Naive thymus-derived CD4-positive, alpha-beta T cell (primary cell): ENCODE results near the gene SEMA6D. TPM values are rescaled to one million over a fixed set of nuclear protein-coding genes. Genes with fewer than 3 reads are reported as not detected.
"Not testable (repeated sequence)": the region's sequence is repeated elsewhere in the genome, so short reads cannot be mapped to it uniquely, and the experiment has no call there.

ENCODE experiments used
- ATAC-seq: fragments of 150-1000 bp; cut with Tn5 transposase; 2 replicates; pipeline ENCODE4 v1.10.0; 2021; ENCODE audit warnings: mild to moderate bottlenecking, moderate library complexity
- CTCF ChIA-PET: fragments of 350-600 bp; sonication (Branson Sonifier 250); formaldehyde crosslinking; loops from one replicate; lab custom pipeline; 2021; ENCODE audit warnings: antibody characterized with exemption; lab: Charles Lee
- POLR2A ChIA-PET: fragments of 350-600 bp; sonication (Branson Sonifier 250); formaldehyde crosslinking; loops from one replicate; lab custom pipeline; 2021; ENCODE audit warnings: antibody characterized with exemption, inconsistent platforms; lab: Charles Lee
- DNase-seq, 9 donors: peaks; one replicate each; pipeline versions ENCODE4 v3.0.0 to v3.0.0-alpha.2; 2020 to 2022; ENCODE audit warnings: mixed read lengths in 1 of 9
- H3K27ac ChIP-seq: one replicate; pipeline ENCODE4 v1.7.0; 2013; ENCODE audit warnings: mild to moderate bottlenecking, low read depth, low read length, moderate library complexity
- H3K27me3 ChIP-seq, 2 donors: one replicate each; pipeline ENCODE4 v1.7.0; 2013; ENCODE audit warnings: low read length in 2 of 2, mild to moderate bottlenecking in 2 of 2, moderate library complexity in 2 of 2; ENCODE audit not compliant: control insufficient read depth in 2 of 2, insufficient read depth in 2 of 2
- H3K36me3 ChIP-seq, 3 experiments: 1 replicate in 2 of 3; 2 replicates in 1 of 3; pipeline ENCODE4 v1.7.0; 2013; ENCODE audit warnings: low read length in 3 of 3, mild to moderate bottlenecking in 3 of 3, moderate library complexity in 1 of 3; ENCODE audit not compliant: insufficient read depth in 3 of 3, control insufficient read depth in 2 of 3
- H3K4me1 ChIP-seq, 2 donors: one replicate each; pipeline ENCODE4 v1.7.0; 2013; ENCODE audit warnings: low read length in 2 of 2, mild to moderate bottlenecking in 2 of 2, moderate library complexity in 1 of 2; ENCODE audit not compliant: control insufficient read depth in 2 of 2, insufficient read depth in 2 of 2
- H3K4me3 ChIP-seq: 2 replicates; pipeline ENCODE4 v1.7.0; 2013; ENCODE audit warnings: mild to moderate bottlenecking, low read length
- H3K9me3 ChIP-seq, 3 experiments: 1 replicate in 2 of 3; 2 replicates in 1 of 3; pipeline ENCODE4 v1.7.0; 2013; ENCODE audit warnings: low read length in 3 of 3; ENCODE audit not compliant: control insufficient read depth in 2 of 3
- H3K27ac Mint-ChIP-seq, 9 donors: one replicate each; pipeline ENCODE4 v1.8.0; 2020 to 2022; ENCODE audit warnings: mixed read lengths in 9 of 9, mild to moderate bottlenecking in 8 of 9, moderate library complexity in 5 of 9, inconsistent platforms in 2 of 9
- H3K27me3 Mint-ChIP-seq, 5 donors: one replicate each; pipeline ENCODE4 v1.8.0; 2021 to 2022; ENCODE audit warnings: mixed read lengths in 5 of 5, mild to moderate bottlenecking in 1 of 5
- H3K36me3 Mint-ChIP-seq, 5 donors: one replicate each; pipeline ENCODE4 v1.8.0; 2020 to 2022; ENCODE audit warnings: mixed read lengths in 5 of 5, mild to moderate bottlenecking in 3 of 5, inconsistent platforms in 1 of 5
- H3K4me1 Mint-ChIP-seq, 7 donors: one replicate each; pipeline ENCODE4 v1.8.0; 2020 to 2022; ENCODE audit warnings: mixed read lengths in 7 of 7, mild to moderate bottlenecking in 3 of 7, inconsistent platforms in 1 of 7
- H3K4me3 Mint-ChIP-seq, 10 donors: one replicate each; pipeline ENCODE4 v1.8.0; 2020 to 2022; ENCODE audit warnings: mild to moderate bottlenecking in 10 of 10, mixed read lengths in 10 of 10, moderate library complexity in 6 of 10, inconsistent platforms in 2 of 10
- H3K9me3 Mint-ChIP-seq, 11 donors: one replicate each; pipeline ENCODE4 v1.8.0; 2020 to 2022; ENCODE audit warnings: mixed read lengths in 11 of 11, mild to moderate bottlenecking in 4 of 11, inconsistent platforms in 1 of 11, moderate library complexity in 1 of 11
- intact Hi-C, 2 donors: fragments of 100-400 bp; cut with micrococcal nuclease; formaldehyde crosslinking; loops; one replicate each; pipeline ENCODE4 v1.15.1; 2023
- polyA plus RNA-seq, 2 donors: library from polyadenylated mRNA; unstranded; fragments of 300-500 nt; fragmentation: Illumina TruSeq; gene quantifications; one replicate each; pipeline ENCODE4 v1.2.3, GENCODE V29; 2021
- total RNA-seq, 6 experiments: library from RNA in 5 of 6; stranded (reverse) in 5 of 6; gene quantifications; 1 replicate in 5 of 6; 2 replicates in 1 of 6; pipeline ENCODE4 v1.2.3 and lab custom pipeline; 2021 to 2026

The SEMA6D gene
- total and polyA plus RNA-seq, 7 experiments from 2014 or later = not detected

DNA sequence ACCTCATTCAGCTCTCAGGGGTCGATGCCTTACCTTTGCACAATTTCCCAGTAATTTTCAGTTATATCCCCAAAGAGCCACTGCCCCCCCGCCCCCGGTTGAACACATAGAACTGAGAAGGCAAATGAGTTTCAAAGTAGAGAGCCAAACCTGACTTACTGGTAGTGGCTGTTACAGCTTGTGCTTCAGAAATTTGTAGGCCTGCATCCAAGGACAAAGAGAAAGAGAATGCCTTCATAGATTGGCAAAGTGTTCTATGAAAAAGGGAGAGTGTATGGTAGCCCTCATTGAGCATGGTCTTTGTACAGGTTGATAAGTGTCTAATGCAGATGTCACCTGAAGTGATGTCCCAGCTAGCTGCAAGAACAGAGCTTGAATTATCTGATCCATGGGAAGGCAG is 13.9 kb downstream of the SEMA6D start:
- ChIA-PET POLR2A (no interaction called here), CTCF (no interaction called here)
- DNase-seq (no peak), ATAC-seq (no peak)
- Mint-ChIP-seq H3K4me1 (no peaks in the 10 kb centered on the region), H3K27me3 (peaks cover 0 to 6% (median 2%) of the 10 kb centered on the region in 5 donors), H3K27ac (no peak overlapping the region), H3K9me3 (peaks cover 0 to 7% (median 0%) of the 10 kb centered on the region in 11 donors), H3K4me3 (no peak overlapping the region), H3K36me3 (no peaks in the 10 kb centered on the region)
- Histone ChIP-seq H3K9me3 (no peaks in the 10 kb centered on the region), H3K4me1 (no peaks in the 10 kb centered on the region), H3K36me3 (no peaks in the 10 kb centered on the region), H3K4me3 (no peak overlapping the region), H3K27ac (no peak overlapping the region), H3K27me3 (no peaks in the 10 kb centered on the region)
- intact Hi-C loops = no loop called here

DNA sequence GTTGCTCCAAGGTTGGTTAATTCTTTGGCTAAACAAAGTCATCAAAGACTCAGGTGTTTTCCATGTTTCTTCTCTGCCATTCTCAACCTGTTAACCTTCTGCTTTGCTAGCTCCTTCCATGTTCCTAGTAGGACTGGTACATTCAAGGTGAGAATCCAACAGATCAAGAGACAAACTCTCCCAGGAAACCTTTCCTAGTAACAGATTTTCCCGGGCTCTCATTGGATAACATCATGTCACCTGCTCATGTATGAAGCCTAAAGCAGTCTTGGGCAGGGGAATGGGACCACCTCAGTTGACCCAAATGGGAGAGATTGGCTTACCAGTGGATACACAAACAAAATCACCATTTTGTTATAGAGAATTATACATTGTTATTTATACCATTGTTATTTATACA is 14.9 kb downstream of the SEMA6D start:
- POLR2A ChIA-PET = no interaction called here

DNA sequence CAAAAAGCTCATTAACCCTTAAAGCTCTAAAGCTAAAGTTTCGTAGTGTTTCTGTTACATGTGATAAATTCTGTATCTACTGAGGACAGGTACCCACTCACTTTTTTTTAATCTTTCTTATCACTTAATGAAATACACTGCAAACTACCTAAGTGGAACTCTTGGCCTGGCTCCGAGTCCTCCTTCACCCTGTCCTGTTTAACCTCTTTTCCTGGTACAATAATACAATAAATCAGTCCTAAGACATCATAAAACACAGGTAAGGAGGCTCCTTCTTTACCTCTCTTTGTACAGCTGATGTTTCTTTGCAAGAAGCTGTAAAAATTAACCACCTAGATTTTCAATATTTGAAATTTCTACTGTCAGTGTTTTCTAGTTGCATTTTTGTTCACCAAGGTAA is 15.8 kb downstream of the SEMA6D start:
- no peaks in the 10 kb centered on the region for H3K36me3 Mint-ChIP-seq
- Histone ChIP-seq H3K9me3 (no peaks in the 10 kb centered on the region), H3K4me1 (no peaks in the 10 kb centered on the region), H3K27me3 (no peaks in the 10 kb centered on the region), H3K36me3 (no peaks in the 10 kb centered on the region), H3K27ac (no peak overlapping the region), H3K4me3 (no peak overlapping the region)
- peaks cover 0 to 7% (median 0%) of the 10 kb centered on the region in 11 donors for H3K9me3 Mint-ChIP-seq
- ChIA-PET POLR2A (no interaction called here), CTCF (no interaction called here)
- ATAC-seq (no peak), DNase-seq (no peak)
- H3K27ac Mint-ChIP-seq = no peak overlapping the region
- intact Hi-C loops = no loop called here
- no peaks in the 10 kb centered on the region for H3K4me1 Mint-ChIP-seq
- H3K27me3 Mint-ChIP-seq = peaks cover 0 to 6% (median 4%) of the 10 kb centered on the region in 5 donors
- H3K4me3 Mint-ChIP-seq = no peak overlapping the region

More for the DNA sequence above, 14.9 kb downstream of the SEMA6D start:
- H3K4me1 Mint-ChIP-seq = no peaks in the 10 kb centered on the region
- H3K4me3 ChIP-seq = no peak overlapping the region
- H3K36me3 ChIP-seq = no peaks in the 10 kb centered on the region
- H3K27me3 ChIP-seq = no peaks in the 10 kb centered on the region
- H3K4me1 ChIP-seq = no peaks in the 10 kb centered on the region
- CTCF ChIA-PET = no interaction called here
- no peak for DNase-seq
- H3K36me3 Mint-ChIP-seq = no peaks in the 10 kb centered on the region
- H3K27ac ChIP-seq = no peak overlapping the region
- no peaks in the 10 kb centered on the region for H3K9me3 ChIP-seq
- H3K4me3 Mint-ChIP-seq = no peak overlapping the region
- ATAC-seq = no peak
- peaks cover 0 to 4% (median 0%) of the 10 kb centered on the region in 5 donors for H3K27me3 Mint-ChIP-seq
- peaks cover 0 to 7% (median 0%) of the 10 kb centered on the region in 11 donors for H3K9me3 Mint-ChIP-seq
- intact Hi-C loops = no loop called here
- no peak overlapping the region for H3K27ac Mint-ChIP-seq

DNA sequence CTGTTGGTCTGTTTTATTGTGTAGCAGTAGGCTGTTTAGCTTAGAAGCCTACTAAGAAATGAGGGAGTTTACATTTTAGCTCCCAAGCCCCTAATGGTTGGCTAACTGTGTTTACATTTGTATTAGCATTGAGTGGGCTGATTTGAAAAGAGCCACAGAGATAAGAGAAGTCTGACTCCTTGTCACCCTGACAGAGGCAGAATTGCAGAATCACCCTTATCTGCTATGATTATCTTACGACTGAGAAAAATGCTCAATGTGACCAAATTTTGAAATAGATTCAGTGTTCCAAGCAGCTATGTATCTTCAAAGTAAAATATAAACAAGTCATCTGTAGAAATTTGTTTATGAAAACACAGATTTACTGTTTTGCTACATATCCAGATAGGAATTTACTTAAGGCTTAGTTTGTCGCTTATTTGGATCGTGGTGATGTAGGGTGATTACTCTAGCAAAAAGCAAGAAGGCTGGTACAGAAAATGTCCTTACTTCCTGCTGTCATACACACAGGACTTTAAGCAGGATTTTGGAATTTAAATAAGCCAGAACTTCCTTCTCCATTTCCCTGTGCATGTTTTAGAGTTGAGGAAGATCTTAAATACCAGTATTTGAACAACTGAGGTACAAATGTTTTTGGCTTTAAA is 19.0 kb downstream of the SEMA6D start:
- CTCF ChIA-PET = no interaction called here
- intact Hi-C loops = no loop called here
- H3K4me3 Mint-ChIP-seq = no peak overlapping the region

DNA sequence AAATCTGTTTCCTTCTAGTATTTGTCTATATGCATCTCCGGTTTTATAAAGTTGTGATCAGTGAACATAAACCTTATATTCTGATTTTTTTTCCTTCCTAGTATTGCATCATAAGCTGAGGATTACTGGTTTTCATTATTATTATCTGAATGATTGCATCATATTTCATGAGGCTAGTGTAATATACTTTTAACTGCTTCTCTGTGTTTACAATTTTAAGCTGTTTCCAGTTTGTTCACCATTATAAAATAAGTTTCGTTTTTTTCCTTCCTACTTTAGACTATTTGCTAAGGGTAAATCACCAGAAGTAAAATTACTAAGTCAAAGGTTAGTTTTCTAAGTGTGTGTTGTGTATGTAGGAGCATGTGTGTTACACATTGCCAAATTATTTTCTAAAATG is 20.2 kb downstream of the SEMA6D start:
- no peaks in the 10 kb centered on the region for H3K36me3 ChIP-seq
- intact Hi-C loops = no loop called here
- Mint-ChIP-seq H3K36me3 (no peaks in the 10 kb centered on the region), H3K27me3 (peaks cover 2 to 11% (median 4%) of the 10 kb centered on the region in 5 donors), H3K4me1 (no peaks in the 10 kb centered on the region), H3K9me3 (peaks cover 0 to 3% (median 0%) of the 10 kb centered on the region in 11 donors), H3K27ac (no peak overlapping the region), H3K4me3 (no peak overlapping the region)
- no peaks in the 10 kb centered on the region for H3K27me3 ChIP-seq
- no peaks in the 10 kb centered on the region for H3K4me1 ChIP-seq
- no peaks in the 10 kb centered on the region for H3K9me3 ChIP-seq
- H3K4me3 ChIP-seq = no peak overlapping the region
- ChIA-PET CTCF (no interaction called here), POLR2A (no interaction called here)
- no peak overlapping the region for H3K27ac ChIP-seq
- no peak for DNase-seq
- no peak for ATAC-seq

More for the DNA sequence above, 19.0 kb downstream of the SEMA6D start:
- Mint-ChIP-seq H3K36me3 (no peaks in the 10 kb centered on the region), H3K9me3 (peaks cover 0 to 3% (median 0%) of the 10 kb centered on the region in 11 donors), H3K27ac (no peak overlapping the region), H3K4me1 (no peaks in the 10 kb centered on the region), H3K27me3 (peaks cover 2 to 9% (median 4%) of the 10 kb centered on the region in 5 donors)
- DNase-seq (no peak), ATAC-seq (peak; percentile 40)
- POLR2A ChIA-PET = no interaction called here
- no peaks in the 10 kb centered on the region for H3K27me3 ChIP-seq
- no peaks in the 10 kb centered on the region for H3K36me3 ChIP-seq
- H3K27ac ChIP-seq = no peak overlapping the region
- no peaks in the 10 kb centered on the region for H3K9me3 ChIP-seq
- H3K4me3 ChIP-seq = no peak overlapping the region
- no peaks in the 10 kb centered on the region for H3K4me1 ChIP-seq

DNA sequence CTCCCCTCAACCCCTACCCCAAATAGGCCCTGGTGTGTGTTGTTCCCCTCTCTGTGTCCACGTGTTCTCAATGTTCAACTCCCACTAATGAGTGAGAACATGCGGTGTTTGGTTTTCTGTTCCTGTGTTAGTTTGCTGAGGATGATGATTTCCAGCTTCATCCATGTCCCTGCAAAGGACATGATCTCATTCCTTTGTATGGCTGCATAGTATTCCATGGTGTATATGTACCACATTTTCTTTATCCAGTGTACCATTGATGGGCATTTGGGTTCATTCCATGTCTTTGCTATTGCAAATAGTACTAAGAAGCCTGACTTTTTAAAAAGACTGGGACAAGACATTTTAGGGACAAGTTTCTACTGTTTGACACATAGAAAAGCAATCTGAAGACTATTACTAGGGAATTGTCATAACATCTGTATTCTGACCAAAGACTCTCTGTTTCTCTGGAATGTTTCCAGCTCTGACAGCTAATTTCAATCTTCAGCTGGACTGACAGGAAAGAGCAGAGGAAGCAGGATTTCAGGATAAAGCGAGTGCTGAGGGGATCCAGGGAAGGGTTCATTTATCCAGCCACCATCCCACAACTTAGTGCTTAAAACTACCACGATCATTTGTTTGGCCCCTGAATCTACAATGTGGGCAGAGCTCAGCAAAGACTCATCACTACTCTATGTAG is 21.0 kb downstream of the SEMA6D start:
- H3K4me3 Mint-ChIP-seq, intact Hi-C loops, POLR2A ChIA-PET, H3K4me1 ChIP-seq, H3K27ac Mint-ChIP-seq, H3K9me3 ChIP-seq, H3K4me3 ChIP-seq, H3K36me3 Mint-ChIP-seq, H3K36me3 ChIP-seq, CTCF ChIA-PET, H3K27me3 ChIP-seq, ATAC-seq, DNase-seq, H3K4me1 Mint-ChIP-seq, H3K27ac ChIP-seq, H3K9me3 Mint-ChIP-seq: not testable (repeated sequence)
- H3K27me3 Mint-ChIP-seq = peaks cover 2 to 11% (median 4%) of the 10 kb centered on the region in 5 donors

DNA sequence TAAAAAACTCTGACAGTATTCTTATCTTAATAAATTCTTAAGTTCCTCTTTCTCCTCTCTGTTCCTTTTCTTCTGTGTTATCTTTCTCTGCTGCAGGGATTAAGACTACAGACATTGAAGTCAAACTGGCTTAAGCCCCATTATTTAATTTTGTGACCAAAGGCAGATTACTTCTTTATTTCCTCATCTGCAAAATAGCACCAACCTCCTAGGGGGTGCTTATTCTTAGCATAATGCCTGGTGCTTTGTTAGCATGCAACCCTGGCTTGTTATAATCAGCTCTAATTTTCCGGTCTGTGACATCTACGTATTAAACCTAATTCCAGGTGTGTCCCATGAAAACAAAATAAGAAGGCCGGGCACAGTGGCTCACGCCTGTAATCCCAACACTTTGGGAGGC is 23.8 kb downstream of the SEMA6D start:
- no peak overlapping the region for H3K4me3 ChIP-seq
- no peak overlapping the region for H3K27ac ChIP-seq
- H3K27me3 ChIP-seq = no peaks in the 10 kb centered on the region
- Mint-ChIP-seq H3K27ac (no peak overlapping the region), H3K4me1 (no peaks in the 10 kb centered on the region), H3K36me3 (no peaks in the 10 kb centered on the region), H3K9me3 (peaks cover 0 to 3% (median 0%) of the 10 kb centered on the region in 11 donors), H3K27me3 (peaks cover 0 to 11% (median 2%) of the 10 kb centered on the region in 5 donors), H3K4me3 (no peak overlapping the region)
- intact Hi-C loops = no loop called here
- H3K36me3 ChIP-seq = no peaks in the 10 kb centered on the region
- no peak for ATAC-seq
- ChIA-PET CTCF (no interaction called here), POLR2A (no interaction called here)
- no peaks in the 10 kb centered on the region for H3K4me1 ChIP-seq
- DNase-seq = no peak
- H3K9me3 ChIP-seq = no peaks in the 10 kb centered on the region
